GM13976 (cell line): Measurements from ENCODE around the gene MED10.

ENCODE experiments used
- DNase-seq: peaks from one replicate; pipeline ENCODE4 v3.0.0; 2012; ENCODE audit warnings: low spot score
- CTCF ChIP-seq: IDR thresholded peaks from 2 replicates; pipeline ENCODE4 v1.5.1; 2012; ENCODE audit warnings: borderline replicate concordance, mild to moderate bottlenecking; ENCODE audit not compliant: insufficient read depth; ENCODE audit errors: extremely low read depth, missing control alignments, control extremely low read depth
- in situ Hi-C: fragments of 300-500 bp; cut with MboI; formaldehyde crosslinking; loops from one replicate; pipeline ENCODE4 v1.12.0; 2022; ENCODE audit warnings: low sequenced_read_pairs, mixed read lengths, inconsistent platforms; ENCODE audit not compliant: unreplicated experiment

The MED10 gene

GRCh38 chr5:6333182-6333905 is 45.0 kb downstream of the MED10 start:
- no peak for TF ChIP-seq CTCF
- no peak for DNase-seq
- in situ Hi-C loops = no loop called here

GRCh38 chr5:6328173-6328572 is 50.2 kb downstream of the MED10 start:
- in situ Hi-C loops = no loop called here
- no peak for DNase-seq
- no peak for TF ChIP-seq CTCF

- TF ChIP-seq CTCF = no peak
- no peak for DNase-seq
- in situ Hi-C loops = no loop called here
These were observed 51.6 kb downstream of the MED10 start for GRCh38 chr5:6326776-6327175.

GRCh38 chr5:6322163-6322713 is 56.1 kb downstream of the MED10 start:
- TF ChIP-seq CTCF = no peak
- DNase-seq = no peak
- in situ Hi-C loops = no loop called here
